H1 (cell line): ENCODE measurements around the gene HPD.

ENCODE experiments used
- ASH2L ChIP-seq: fragments of 200-600, 300-600 bp; sonication (generic); IDR thresholded peaks from one replicate; pipeline ENCODE4 v1.7.1; 2017; ENCODE audit warnings: low read length
- CEBPB ChIP-seq: IDR thresholded peaks from 2 replicates; pipeline ENCODE4 v1.6.1; 2012; ENCODE audit warnings: low read depth, low read length
- EP300 ChIP-seq, 2 experiments: IDR thresholded peaks; 1 replicate in 1 of 2; 2 replicates in 1 of 2; pipeline ENCODE4 v1.6.1; 2011 to 2012; ENCODE audit warnings: low read depth in 2 of 2, low read length in 2 of 2, mild to moderate bottlenecking in 2 of 2, borderline replicate concordance in 1 of 2, inconsistent platforms in 1 of 2, moderate library complexity in 1 of 2
- EZH2 ChIP-seq: fragments of 200-600 bp; sonication (generic); IDR thresholded peaks from 2 replicates; pipeline ENCODE4 v1.7.1; 2012; ENCODE audit warnings: low read depth, mild to moderate bottlenecking, moderate library complexity, low read length, inconsistent platforms; ENCODE audit not compliant: severe bottlenecking
- POLR2A ChIP-seq, 2 experiments: IDR thresholded peaks; 1 replicate in 1 of 2; 2 replicates in 1 of 2; pipeline ENCODE4 v1.6.1; 2011; ENCODE audit warnings: low read depth in 2 of 2, low read length in 2 of 2, mild to moderate bottlenecking in 2 of 2; ENCODE audit errors: control extremely low read depth in 1 of 2
- RBBP5 ChIP-seq: IDR thresholded peaks from 2 replicates; pipeline ENCODE4 v1.7.1; 2012; ENCODE audit warnings: low read depth, mild to moderate bottlenecking, inconsistent platforms, low read length, moderate library complexity, borderline replicate concordance
- RFX5 ChIP-seq: IDR thresholded peaks from 2 replicates; pipeline ENCODE4 v1.6.1; 2011; ENCODE audit warnings: low read depth, low read length, improper control_type of control experiment, borderline replicate concordance
- TF ChIP-seq, protein P1 (sequence below): IDR thresholded peaks from 2 replicates; pipeline ENCODE4 v1.6.1; 2012; ENCODE audit warnings: inconsistent platforms
- TF ChIP-seq, protein P2 (sequence below): IDR thresholded peaks from 2 replicates; pipeline ENCODE4 v1.6.1; 2012; ENCODE audit warnings: low read length, inconsistent platforms
- TF ChIP-seq, protein P3 (sequence below), 3 experiments: IDR thresholded peaks; 1 replicate in 2 of 3; 2 replicates in 1 of 3; pipeline versions ENCODE4 v1.5.1 to v1.6.1; 2011; ENCODE audit warnings: low read length in 3 of 3, mild to moderate bottlenecking in 3 of 3, inconsistent platforms in 2 of 3, low read depth in 1 of 3, moderate library complexity in 1 of 3; ENCODE audit not compliant: insufficient read depth in 1 of 3; ENCODE audit errors: control extremely low read depth in 1 of 3

DNA sequence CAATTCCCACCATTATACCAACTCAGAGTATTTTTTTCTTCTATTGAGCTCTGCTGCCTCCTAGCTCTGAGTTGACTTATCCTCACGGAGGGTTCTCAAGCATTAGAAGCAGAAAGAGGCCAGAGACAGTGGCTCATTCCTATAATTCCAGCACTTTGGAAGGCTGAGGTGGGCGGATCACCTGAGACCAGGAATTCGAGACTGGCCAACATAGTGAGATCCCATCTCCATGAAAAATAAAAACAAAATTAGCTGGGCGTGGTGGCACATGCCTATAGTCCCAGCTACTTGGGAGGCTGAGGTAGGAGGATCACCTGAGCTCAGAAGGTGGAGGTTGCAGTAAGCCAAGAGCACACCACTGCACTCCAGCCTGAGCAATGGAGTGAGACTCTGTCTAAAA is 21.0 kb downstream of the HPD start:
- no peak for TF ChIP-seq ASH2L
- TF ChIP-seq RBBP5 = no peak
- TF ChIP-seq, protein P1, sequence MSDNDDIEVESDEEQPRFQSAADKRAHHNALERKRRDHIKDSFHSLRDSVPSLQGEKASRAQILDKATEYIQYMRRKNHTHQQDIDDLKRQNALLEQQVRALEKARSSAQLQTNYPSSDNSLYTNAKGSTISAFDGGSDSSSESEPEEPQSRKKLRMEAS = no peak
- TF ChIP-seq, protein P2, sequence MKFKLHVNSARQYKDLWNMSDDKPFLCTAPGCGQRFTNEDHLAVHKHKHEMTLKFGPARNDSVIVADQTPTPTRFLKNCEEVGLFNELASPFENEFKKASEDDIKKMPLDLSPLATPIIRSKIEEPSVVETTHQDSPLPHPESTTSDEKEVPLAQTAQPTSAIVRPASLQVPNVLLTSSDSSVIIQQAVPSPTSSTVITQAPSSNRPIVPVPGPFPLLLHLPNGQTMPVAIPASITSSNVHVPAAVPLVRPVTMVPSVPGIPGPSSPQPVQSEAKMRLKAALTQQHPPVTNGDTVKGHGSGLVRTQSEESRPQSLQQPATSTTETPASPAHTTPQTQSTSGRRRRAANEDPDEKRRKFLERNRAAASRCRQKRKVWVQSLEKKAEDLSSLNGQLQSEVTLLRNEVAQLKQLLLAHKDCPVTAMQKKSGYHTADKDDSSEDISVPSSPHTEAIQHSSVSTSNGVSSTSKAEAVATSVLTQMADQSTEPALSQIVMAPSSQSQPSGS = no peak
- TF ChIP-seq EZH2 = no peak
- TF ChIP-seq RFX5 = no peak
- TF ChIP-seq, protein P3, sequence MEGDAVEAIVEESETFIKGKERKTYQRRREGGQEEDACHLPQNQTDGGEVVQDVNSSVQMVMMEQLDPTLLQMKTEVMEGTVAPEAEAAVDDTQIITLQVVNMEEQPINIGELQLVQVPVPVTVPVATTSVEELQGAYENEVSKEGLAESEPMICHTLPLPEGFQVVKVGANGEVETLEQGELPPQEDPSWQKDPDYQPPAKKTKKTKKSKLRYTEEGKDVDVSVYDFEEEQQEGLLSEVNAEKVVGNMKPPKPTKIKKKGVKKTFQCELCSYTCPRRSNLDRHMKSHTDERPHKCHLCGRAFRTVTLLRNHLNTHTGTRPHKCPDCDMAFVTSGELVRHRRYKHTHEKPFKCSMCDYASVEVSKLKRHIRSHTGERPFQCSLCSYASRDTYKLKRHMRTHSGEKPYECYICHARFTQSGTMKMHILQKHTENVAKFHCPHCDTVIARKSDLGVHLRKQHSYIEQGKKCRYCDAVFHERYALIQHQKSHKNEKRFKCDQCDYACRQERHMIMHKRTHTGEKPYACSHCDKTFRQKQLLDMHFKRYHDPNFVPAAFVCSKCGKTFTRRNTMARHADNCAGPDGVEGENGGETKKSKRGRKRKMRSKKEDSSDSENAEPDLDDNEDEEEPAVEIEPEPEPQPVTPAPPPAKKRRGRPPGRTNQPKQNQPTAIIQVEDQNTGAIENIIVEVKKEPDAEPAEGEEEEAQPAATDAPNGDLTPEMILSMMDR (IDR thresholded peaks at IDR 0.05; ENCODE audit: control extremely low read depth in 1 of 3, insufficient read depth in 1 of 3, low read depth in 1 of 3, low read length in 3 of 3) = no peak
- TF ChIP-seq CEBPB = no peak
- TF ChIP-seq POLR2A (IDR thresholded peaks at IDR 0.05; ENCODE audit: control extremely low read depth in 1 of 2, low read depth in 2 of 2, low read length in 2 of 2) = no peak
- TF ChIP-seq EP300 (IDR thresholded peaks at IDR 0.05; ENCODE audit: borderline replicate concordance in 1 of 2, low read depth in 2 of 2, low read length in 2 of 2) = no peak
